Fibroblast of lung (primary cell): Measurements from ENCODE around the gene GLUL.

Source experiments
- EZH2 ChIP-seq: IDR thresholded peaks from 2 replicates; pipeline ENCODE4 v1.5.1; 2012; ENCODE audit warnings: low read length, control low read depth, mild to moderate bottlenecking; ENCODE audit errors: missing control alignments
- TF ChIP-seq, protein P1 (sequence below), 2 donors: IDR thresholded peaks in 1 of 2; conservative IDR thresholded peaks in 1 of 2; 1 replicate in 1 of 2; 2 replicates in 1 of 2; pipeline ENCODE4 v1.5.1; 2011 to 2012; ENCODE audit warnings: low read length in 2 of 2, control low read depth in 1 of 2, inconsistent platforms in 1 of 2, low read depth in 1 of 2, mild to moderate bottlenecking in 1 of 2

DNA sequence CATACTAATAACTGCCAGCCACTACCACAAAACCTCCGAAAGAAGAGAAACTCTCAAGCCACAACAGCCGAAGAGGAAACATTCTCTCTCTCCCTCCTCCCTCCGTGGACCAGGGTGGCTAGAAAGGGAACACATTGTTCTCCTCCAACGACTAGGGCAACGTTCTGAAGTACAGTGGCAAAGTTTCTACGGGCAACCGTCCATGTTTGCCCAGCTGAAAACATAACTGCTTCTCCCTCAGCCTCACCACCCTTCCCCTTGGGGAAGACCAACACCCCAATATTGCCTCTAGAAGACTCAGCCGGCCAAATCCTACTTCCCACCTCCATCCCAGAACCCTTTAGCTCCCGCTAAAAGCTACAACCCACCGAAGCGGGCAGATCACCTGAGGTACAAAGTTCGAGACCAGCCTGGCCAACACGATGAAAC, 2.0 kb downstream of the GLUL start:
- TF ChIP-seq, protein P1, sequence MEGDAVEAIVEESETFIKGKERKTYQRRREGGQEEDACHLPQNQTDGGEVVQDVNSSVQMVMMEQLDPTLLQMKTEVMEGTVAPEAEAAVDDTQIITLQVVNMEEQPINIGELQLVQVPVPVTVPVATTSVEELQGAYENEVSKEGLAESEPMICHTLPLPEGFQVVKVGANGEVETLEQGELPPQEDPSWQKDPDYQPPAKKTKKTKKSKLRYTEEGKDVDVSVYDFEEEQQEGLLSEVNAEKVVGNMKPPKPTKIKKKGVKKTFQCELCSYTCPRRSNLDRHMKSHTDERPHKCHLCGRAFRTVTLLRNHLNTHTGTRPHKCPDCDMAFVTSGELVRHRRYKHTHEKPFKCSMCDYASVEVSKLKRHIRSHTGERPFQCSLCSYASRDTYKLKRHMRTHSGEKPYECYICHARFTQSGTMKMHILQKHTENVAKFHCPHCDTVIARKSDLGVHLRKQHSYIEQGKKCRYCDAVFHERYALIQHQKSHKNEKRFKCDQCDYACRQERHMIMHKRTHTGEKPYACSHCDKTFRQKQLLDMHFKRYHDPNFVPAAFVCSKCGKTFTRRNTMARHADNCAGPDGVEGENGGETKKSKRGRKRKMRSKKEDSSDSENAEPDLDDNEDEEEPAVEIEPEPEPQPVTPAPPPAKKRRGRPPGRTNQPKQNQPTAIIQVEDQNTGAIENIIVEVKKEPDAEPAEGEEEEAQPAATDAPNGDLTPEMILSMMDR (conservative IDR thresholded peaks at IDR 0.05 in 1 of 2, IDR thresholded peaks at IDR 0.05 in 1 of 2; ENCODE audit: low read depth in 1 of 2, low read length in 2 of 2): no peak
- no peak for TF ChIP-seq EZH2
